OCI-LY7 (cell line): ENCODE results near the gene ASS1. TPM values are rescaled to one million over a fixed set of nuclear protein-coding genes. Genes with fewer than 3 reads are reported as not detected.

Source experiments
- BruUV-seq: library from RNA; stranded (reverse); fragments of 400-500 nt; replicated peaks from 2 replicates; lab custom pipeline; 2021; lab: Mats Ljungman, UMichigan
- CTCF ChIA-PET: fragments of 300-600 bp; sonication (Branson Sonifier 250); formaldehyde crosslinking; loops from one replicate; lab custom pipeline; 2022; ENCODE audit warnings: antibody characterized with exemption; ENCODE audit not compliant: unreplicated experiment; lab: Charles Lee
- POLR2A ChIA-PET: fragments of 300-600 bp; sonication (Branson Sonifier 250); formaldehyde crosslinking; loops from one replicate; lab custom pipeline; 2022; ENCODE audit warnings: antibody characterized with exemption; lab: Charles Lee
- DNase-seq: peaks from one replicate; pipeline ENCODE4 v3.0.0-alpha.2; 2015; ENCODE audit warnings: low spot score
- H2AFZ ChIP-seq: fragments of 200-600 bp; sonication (generic), shearing (Covaris generic); 2 replicates; pipeline ENCODE4 v1.6.1; 2014; ENCODE audit warnings: mild to moderate bottlenecking, antibody characterized with exemption, low read length, moderate library complexity
- H3K27ac ChIP-seq: fragments of 200-600 bp; sonication (generic); 2 replicates; pipeline ENCODE4 v1.5.1; 2014; ENCODE audit warnings: mixed run types, low read depth, mild to moderate bottlenecking, moderate library complexity, low read length, inconsistent platforms; ENCODE audit not compliant: poor library complexity, severe bottlenecking
- H3K36me3 ChIP-seq: fragments of 200-600 bp; sonication (generic); 2 replicates; pipeline ENCODE4 v1.6.1; 2014; ENCODE audit warnings: mild to moderate bottlenecking, antibody characterized with exemption, low read length, moderate library complexity, mixed read lengths; ENCODE audit not compliant: insufficient read depth
- H3K4me1 ChIP-seq: fragments of 200-600 bp; sonication (generic); 2 replicates; pipeline ENCODE4 v1.5.1; 2014; ENCODE audit warnings: mild to moderate bottlenecking, low read length; ENCODE audit not compliant: insufficient read depth, poor library complexity, severe bottlenecking
- H3K4me2 ChIP-seq: fragments of 200-600 bp; sonication (generic); 2 replicates; pipeline ENCODE4 v1.6.1; 2014; ENCODE audit warnings: mild to moderate bottlenecking, low read length
- H3K4me3 ChIP-seq: fragments of 200-600 bp; sonication (generic); 2 replicates; pipeline ENCODE4 v1.5.1; 2014; ENCODE audit warnings: mild to moderate bottlenecking, low read depth, low read length; ENCODE audit not compliant: poor library complexity, severe bottlenecking
- H3K79me2 ChIP-seq: fragments of 200-600 bp; sonication (generic); 2 replicates; pipeline ENCODE4 v1.6.1; 2016; ENCODE audit warnings: low read depth, mild to moderate bottlenecking, low read length, moderate library complexity, mixed read lengths; ENCODE audit not compliant: insufficient read depth
- H3K9me2 ChIP-seq: fragments of 200-600 bp; sonication (generic); 2 replicates; pipeline ENCODE4 v1.6.1; 2016; ENCODE audit warnings: mild to moderate bottlenecking, low read length, mixed read lengths; ENCODE audit not compliant: insufficient read depth
- H3K9me3 ChIP-seq: fragments of 200-600 bp; sonication (generic); 2 replicates; pipeline ENCODE4 v1.6.1; 2014; ENCODE audit warnings: mild to moderate bottlenecking, mixed run types, low read length, mixed read lengths
- H4K20me1 ChIP-seq: fragments of 200-600 bp; sonication (generic); 2 replicates; pipeline ENCODE4 v1.6.1; 2014; ENCODE audit warnings: mild to moderate bottlenecking, antibody characterized with exemption, low read length, moderate library complexity, mixed read lengths; ENCODE audit not compliant: insufficient read depth
- EZH2phosphoT487 ChIP-seq: fragments of 200-600 bp; sonication (generic); IDR thresholded peaks from 2 replicates; pipeline ENCODE4 v1.6.1; 2018; ENCODE audit warnings: low read depth, borderline replicate concordance, mild to moderate bottlenecking, mixed run types, antibody characterized with exemption, low read length, moderate library complexity, mixed read lengths
- intact Hi-C: fragments of 100-400 bp; cut with micrococcal nuclease; formaldehyde crosslinking; loops from one replicate; pipeline ENCODE4 v1.10.0; 2022; ENCODE audit not compliant: unreplicated experiment
- total RNA-seq, 2 experiments: library from RNA; depleted of rRNA in 1 of 2; stranded (reverse); fragments of >200 nt in 1 of 2; shearing (Covaris generic) in 1 of 2; gene quantifications; 2 replicates each; pipeline ENCODE4 v1.2.3, GENCODE V29; 2014 to 2022
- TF ChIP-seq, protein P1 (sequence below): fragments of 200-600 bp; sonication (generic); conservative IDR thresholded peaks from 2 replicates; pipeline ENCODE4 v1.5.1; 2014; ENCODE audit warnings: mild to moderate bottlenecking, antibody characterized with exemption, low read length, moderate library complexity, mixed read lengths

ASS1 gene
- total RNA-seq, 2 experiments from 2014 or later = 0.70 to 16.3 TPM

DNA sequence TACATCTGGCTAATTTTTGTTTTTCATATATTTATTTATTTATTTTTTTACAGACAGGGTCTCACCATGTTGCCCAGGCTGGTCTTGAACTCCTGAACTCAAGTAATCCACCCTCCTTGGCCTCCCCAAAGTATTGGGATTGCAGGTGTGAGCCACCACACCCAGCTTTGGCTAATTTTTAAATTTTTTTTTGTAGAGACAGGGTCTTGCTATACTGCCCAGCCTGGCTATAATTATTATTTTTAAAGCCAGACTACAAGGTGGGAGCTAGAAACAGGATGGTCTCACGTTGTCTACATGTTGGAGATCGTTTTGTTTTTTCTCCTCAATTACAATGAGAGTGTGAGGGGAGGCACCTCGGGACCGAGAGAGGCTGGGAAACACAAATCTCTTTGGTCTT lies 23.8 kb downstream of the ASS1 start:
- Histone ChIP-seq H4K20me1 (no peaks in the 10 kb centered on the region), H2AFZ (no peak overlapping the region), H3K4me1 (no peaks in the 10 kb centered on the region), H3K9me2 (no peaks in the 10 kb centered on the region), H3K4me3 (no peak overlapping the region), H3K36me3 (no peaks in the 10 kb centered on the region), H3K79me2 (no peaks in the 10 kb centered on the region), H3K27ac (no peak overlapping the region), H3K9me3 (no peaks in the 10 kb centered on the region), H3K4me2 (no peak overlapping the region)
- intact Hi-C loops = no loop called here
- no TSS peak for BruUV-seq
- no peak for TF ChIP-seq EZH2phosphoT487
- TF ChIP-seq, protein P1, sequence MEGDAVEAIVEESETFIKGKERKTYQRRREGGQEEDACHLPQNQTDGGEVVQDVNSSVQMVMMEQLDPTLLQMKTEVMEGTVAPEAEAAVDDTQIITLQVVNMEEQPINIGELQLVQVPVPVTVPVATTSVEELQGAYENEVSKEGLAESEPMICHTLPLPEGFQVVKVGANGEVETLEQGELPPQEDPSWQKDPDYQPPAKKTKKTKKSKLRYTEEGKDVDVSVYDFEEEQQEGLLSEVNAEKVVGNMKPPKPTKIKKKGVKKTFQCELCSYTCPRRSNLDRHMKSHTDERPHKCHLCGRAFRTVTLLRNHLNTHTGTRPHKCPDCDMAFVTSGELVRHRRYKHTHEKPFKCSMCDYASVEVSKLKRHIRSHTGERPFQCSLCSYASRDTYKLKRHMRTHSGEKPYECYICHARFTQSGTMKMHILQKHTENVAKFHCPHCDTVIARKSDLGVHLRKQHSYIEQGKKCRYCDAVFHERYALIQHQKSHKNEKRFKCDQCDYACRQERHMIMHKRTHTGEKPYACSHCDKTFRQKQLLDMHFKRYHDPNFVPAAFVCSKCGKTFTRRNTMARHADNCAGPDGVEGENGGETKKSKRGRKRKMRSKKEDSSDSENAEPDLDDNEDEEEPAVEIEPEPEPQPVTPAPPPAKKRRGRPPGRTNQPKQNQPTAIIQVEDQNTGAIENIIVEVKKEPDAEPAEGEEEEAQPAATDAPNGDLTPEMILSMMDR = no peak
- CTCF ChIA-PET = no interaction called here
- POLR2A ChIA-PET = interaction anchor here (0.6 kb wide), 1 partner anchor 780 kb away, joined by 4 read pairs; no protein-coding TSS in a partner anchor
- no peak for DNase-seq

DNA sequence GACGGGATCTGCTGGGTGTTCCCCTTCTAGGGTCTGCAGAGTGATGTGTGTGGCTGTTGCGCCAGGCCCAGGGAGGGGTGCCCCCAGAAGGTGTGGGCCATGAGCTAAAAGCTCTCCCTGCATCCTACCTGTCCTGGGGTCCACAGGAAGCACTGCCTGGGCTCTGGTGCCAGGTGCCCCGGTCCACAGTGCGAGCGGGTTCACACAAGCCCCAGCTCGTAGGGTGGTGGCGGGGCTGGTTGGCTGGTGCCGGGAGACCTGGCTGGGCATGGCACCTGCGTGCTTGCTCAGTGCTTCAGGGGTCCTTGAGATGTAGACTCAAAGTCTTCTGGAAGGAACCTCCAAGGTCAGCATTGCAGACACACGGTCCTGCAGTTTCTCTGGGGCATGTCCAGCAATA lies 25.5 kb downstream of the ASS1 start:
- CTCF ChIA-PET = no interaction called here
- BruUV-seq = no TSS peak
- H3K4me3 ChIP-seq = no peak overlapping the region
- H3K27ac ChIP-seq = no peak overlapping the region
- POLR2A ChIA-PET = no interaction called here
- H2AFZ ChIP-seq = no peak overlapping the region
- no peaks in the 10 kb centered on the region for H3K79me2 ChIP-seq
- intact Hi-C loops = no loop called here
- no peaks in the 10 kb centered on the region for H3K9me3 ChIP-seq
- H3K36me3 ChIP-seq = no peaks in the 10 kb centered on the region
- H3K4me1 ChIP-seq = no peaks in the 10 kb centered on the region
- TF ChIP-seq, protein P1 = no peak
- TF ChIP-seq EZH2phosphoT487 = no peak
- H3K4me2 ChIP-seq = no peak overlapping the region
- no peaks in the 10 kb centered on the region for H3K9me2 ChIP-seq
- no peaks in the 10 kb centered on the region for H4K20me1 ChIP-seq
- no peak for DNase-seq

DNA sequence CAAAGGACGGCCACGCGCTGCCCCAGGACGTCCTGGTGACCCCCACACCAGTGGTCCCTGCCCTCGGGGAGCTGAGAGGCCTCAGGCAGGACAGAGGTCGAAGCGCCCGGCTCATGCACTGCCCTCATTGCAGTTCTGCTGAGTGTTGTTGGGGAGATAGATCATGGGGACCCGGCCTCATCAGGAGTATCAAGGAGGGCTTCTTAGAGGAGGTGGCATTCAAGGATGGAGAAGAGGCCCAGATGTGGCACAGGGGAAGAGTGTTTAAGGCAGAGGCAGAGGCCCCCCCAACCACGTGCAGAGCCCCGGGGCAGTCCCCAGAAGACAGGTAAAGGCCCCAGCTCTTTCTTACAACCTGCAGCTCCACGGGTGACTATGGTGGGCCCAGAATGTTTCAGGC lies 26.2 kb downstream of the ASS1 start:
- Histone ChIP-seq H2AFZ (no peak overlapping the region), H3K4me1 (no peaks in the 10 kb centered on the region), H3K79me2 (no peaks in the 10 kb centered on the region), H3K4me3 (no peak overlapping the region), H3K36me3 (no peaks in the 10 kb centered on the region), H3K9me2 (no peaks in the 10 kb centered on the region), H3K9me3 (no peaks in the 10 kb centered on the region), H3K27ac (no peak overlapping the region), H3K4me2 (no peak overlapping the region), H4K20me1 (no peaks in the 10 kb centered on the region)
- no peak for TF ChIP-seq EZH2phosphoT487
- TF ChIP-seq, protein P1 = no peak
- ChIA-PET CTCF (no interaction called here), POLR2A (no interaction called here)
- intact Hi-C loops = no loop called here
- no TSS peak for BruUV-seq
- no peak for DNase-seq
